Natural killer cell (primary cell): ENCODE results near the gene RHEBL1. TPM values are rescaled to one million over a fixed set of nuclear protein-coding genes. Genes with fewer than 3 reads are reported as not detected.

Source experiments
- ATAC-seq, 3 donors: fragments of 150-1000 bp in 2 of 3; fragments of 200-7000 bp in 1 of 3; cut with Tn5 transposase; 1 replicate in 1 of 3; 2 replicates in 2 of 3; pipeline ENCODE4 v1.10.0; 2021; ENCODE audit warnings: mild to moderate bottlenecking in 2 of 3, moderate library complexity in 2 of 3
- DNase-seq, 2 donors: peaks; one replicate each; pipeline versions ENCODE4 v3.0.0 to v3.0.0-alpha.2; 2013 to 2021; ENCODE audit warnings: mixed read lengths in 1 of 2
- H3K27ac ChIP-seq: one replicate; pipeline ENCODE4 v1.5.1; 2013; ENCODE audit warnings: mild to moderate bottlenecking, low read length
- H3K27me3 ChIP-seq: one replicate; pipeline ENCODE4 v1.6.1; 2013; ENCODE audit warnings: low read length; ENCODE audit not compliant: control insufficient read depth, insufficient read depth
- H3K36me3 ChIP-seq: one replicate; pipeline ENCODE4 v1.6.1; 2013; ENCODE audit warnings: low read length; ENCODE audit not compliant: control insufficient read depth, insufficient read depth
- H3K4me1 ChIP-seq: one replicate; pipeline ENCODE4 v1.6.1; 2013; ENCODE audit warnings: low read length; ENCODE audit not compliant: control insufficient read depth, insufficient read depth
- H3K4me3 ChIP-seq: one replicate; pipeline ENCODE4 v1.5.1; 2013; ENCODE audit warnings: low read length
- H3K9me3 ChIP-seq: one replicate; pipeline ENCODE4 v1.6.1; 2013; ENCODE audit warnings: low read length; ENCODE audit not compliant: control insufficient read depth, insufficient read depth
- H3K27ac Mint-ChIP-seq, 2 donors: one replicate each; pipeline ENCODE4 v1.8.0; 2022; ENCODE audit warnings: mild to moderate bottlenecking in 2 of 2, mixed read lengths in 2 of 2, moderate library complexity in 1 of 2
- H3K27me3 Mint-ChIP-seq, 2 donors: one replicate each; pipeline ENCODE4 v1.8.0; 2022; ENCODE audit warnings: low read depth in 2 of 2, mixed read lengths in 2 of 2
- H3K36me3 Mint-ChIP-seq: one replicate; pipeline ENCODE4 v1.8.0; 2022; ENCODE audit warnings: mixed read lengths
- H3K4me1 Mint-ChIP-seq, 2 donors: one replicate each; pipeline ENCODE4 v1.8.0; 2022; ENCODE audit warnings: mixed read lengths in 2 of 2
- H3K4me3 Mint-ChIP-seq: one replicate; pipeline ENCODE4 v1.8.0; 2022; ENCODE audit warnings: mild to moderate bottlenecking, moderate library complexity, mixed read lengths
- H3K9me3 Mint-ChIP-seq, 2 donors: one replicate each; pipeline ENCODE4 v1.8.0; 2022; ENCODE audit warnings: mixed read lengths in 2 of 2
- CTCF ChIP-seq: fragments of 200-600 bp; IDR thresholded peaks from one replicate; pipeline ENCODE4 v1.8.0; 2022; ENCODE audit warnings: antibody characterized with exemption
- WGBS: methylation state at CpG from one replicate; pipeline ENCODE4 v1.1.7; 2013; ENCODE audit warnings: missing lambda C conversion rate; ENCODE audit not compliant: insufficient coverage; 5-methylcytosine and 5-hydroxymethylcytosine counted together
- intact Hi-C: fragments of 100-400 bp; cut with micrococcal nuclease; formaldehyde crosslinking; loops from one replicate; pipeline ENCODE4 v1.14.2; 2022
- total RNA-seq, 4 donors: library from RNA; stranded (reverse); fragments of 120-200 nt in 1 of 4; gene quantifications; one replicate each; pipeline versions ENCODE4 v1.2.3 to v1.2.4, GENCODE V29; 2013 to 2022

The RHEBL1 gene
- total RNA-seq, 3 donors from 2014 or later (not counting 1 experiment from before 2014, with no cell fraction given), result 6.3 to 11.6 (median 11.1) TPM

- intact Hi-C loops, result no loop called here
- DNase-seq (no peak), ATAC-seq (no peak)
- H3K36me3 ChIP-seq, result peaks cover 23% of the 10 kb centered on the region
- H3K4me1 Mint-ChIP-seq, result peaks cover 23 to 55% of the 10 kb centered on the region in 2 donors
- H3K27ac Mint-ChIP-seq, result peak overlapping the region in 1 of 2 donors; percentile 17
- peaks cover 7% of the 10 kb centered on the region for H3K36me3 Mint-ChIP-seq
- WGBS, result 100% methylated on average over 1 of the region's 1 CpG
- H3K27ac ChIP-seq, result no peak overlapping the region
- no peaks in the 10 kb centered on the region for H3K9me3 ChIP-seq
- H3K27me3 ChIP-seq, result no peaks in the 10 kb centered on the region
- no peaks in the 10 kb centered on the region for H3K9me3 Mint-ChIP-seq
- H3K4me1 ChIP-seq, result peaks cover 24% of the 10 kb centered on the region
- H3K27me3 Mint-ChIP-seq, result no peaks in the 10 kb centered on the region
- no peak overlapping the region for H3K4me3 Mint-ChIP-seq
- TF ChIP-seq CTCF, result no peak
- no peak overlapping the region for H3K4me3 ChIP-seq
These were observed 54.6 kb downstream of the RHEBL1 start for GRCh38 chr12:49015196-49015595.

Other genes with a start within 250 kb of the RHEBL1 start
- 100 to 1,000 TPM in 2 of 3 donors, 10 to 100 TPM in 1; 96.0 to 123 (median 104) TPM for gene DDX23, start 217.8 kb downstream of the RHEBL1 start, total RNA-seq
- 1 to 10 TPM; 1.7 to 6.8 (median 5.6) TPM for gene RND1, start 204.1 kb downstream of the RHEBL1 start, total RNA-seq
- gene FKBP11, start 144.5 kb downstream of the RHEBL1 start, total RNA-seq, result 100 to 1,000 TPM; 156 to 228 (median 218) TPM
- gene ARF3, start 112.5 kb downstream of the RHEBL1 start, total RNA-seq, result 100 to 1,000 TPM in 1 of 3 donors, 10 to 100 TPM in 2; 80.7 to 114 (median 88.4) TPM
- gene WNT10B, start 98.2 kb downstream of the RHEBL1 start, total RNA-seq, result 1 to 10 TPM; 7.9 to 10.0 (median 8.2) TPM
- 1 to 10 TPM; 1.1 to 2.0 (median 1.7) TPM for gene WNT1, start 91.7 kb downstream of the RHEBL1 start, total RNA-seq
- gene DDN, start 70.6 kb downstream of the RHEBL1 start, total RNA-seq, result 1 to 10 TPM; 1.1 to 3.4 (median 1.4) TPM
- 100 to 1,000 TPM in 1 of 3 donors, 10 to 100 TPM in 2; 76.4 to 100 (median 81.1) TPM for gene PRKAG1, start 51.2 kb downstream of the RHEBL1 start, total RNA-seq
- 100 to 1,000 TPM; 164 to 186 (median 182) TPM for gene KMT2D, start 9.2 kb downstream of the RHEBL1 start, total RNA-seq
- gene DHH, start 24.8 kb upstream of the RHEBL1 start, total RNA-seq, result under 1 TPM; 0.39 to 0.80 (median 0.45) TPM
- gene LMBR1L, start 40.9 kb upstream of the RHEBL1 start, total RNA-seq, result 100 to 1,000 TPM; 262 to 294 (median 271) TPM
- gene TUBA1B, start 61.4 kb upstream of the RHEBL1 start, total RNA-seq, result 100 to 1,000 TPM; 147 to 185 (median 178) TPM
- gene TUBA1A, start 119.1 kb upstream of the RHEBL1 start, total RNA-seq, result 100 to 1,000 TPM; 129 to 403 (median 182) TPM
- 10 to 100 TPM; 19.0 to 39.6 (median 24.9) TPM for gene TUBA1C, start 195.1 kb upstream of the RHEBL1 start, total RNA-seq
- gene PRPH, start 225.2 kb upstream of the RHEBL1 start, total RNA-seq, result not detected